ENCODE measurements around the gene TFB2M.

GRCh38 chr1:246506367-246506673, 59.7 kb downstream of the TFB2M start:
- TF ChIP-seq CTCF (IDR thresholded peaks at IDR 0.05) (no peak), POLR2A (IDR thresholded peaks at IDR 0.05; ENCODE audit: low read depth) (no peak)

All from esophagus muscularis mucosa (tissue), 3 donors.